ENCODE measurements around the gene PHAF1.
"Not testable (repeated sequence)": the region's sequence is repeated elsewhere in the genome, so short reads cannot be mapped to it uniquely, and the experiment has no call there.

The PHAF1 gene

DNA sequence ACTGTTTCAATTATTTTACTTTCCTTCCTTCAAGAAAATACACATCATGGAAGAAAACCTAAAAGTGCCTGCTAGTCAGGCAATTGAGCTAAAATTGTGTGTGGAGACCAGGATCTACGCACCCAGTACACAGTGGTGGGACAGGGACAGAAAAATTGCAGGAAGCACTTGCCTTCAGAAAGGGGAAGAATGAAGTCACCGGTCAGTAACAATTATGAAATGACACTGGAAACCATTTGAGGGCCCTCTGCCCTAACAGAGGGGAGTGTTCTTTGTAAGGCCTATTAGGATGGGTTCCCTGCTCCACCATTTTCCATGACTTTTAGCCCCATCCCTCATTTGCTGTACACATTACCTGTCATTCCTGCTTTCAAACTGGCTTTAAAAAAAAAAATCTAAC is 4.5 kb upstream of the PHAF1 start:
- no peak for DNase-seq

DNA sequence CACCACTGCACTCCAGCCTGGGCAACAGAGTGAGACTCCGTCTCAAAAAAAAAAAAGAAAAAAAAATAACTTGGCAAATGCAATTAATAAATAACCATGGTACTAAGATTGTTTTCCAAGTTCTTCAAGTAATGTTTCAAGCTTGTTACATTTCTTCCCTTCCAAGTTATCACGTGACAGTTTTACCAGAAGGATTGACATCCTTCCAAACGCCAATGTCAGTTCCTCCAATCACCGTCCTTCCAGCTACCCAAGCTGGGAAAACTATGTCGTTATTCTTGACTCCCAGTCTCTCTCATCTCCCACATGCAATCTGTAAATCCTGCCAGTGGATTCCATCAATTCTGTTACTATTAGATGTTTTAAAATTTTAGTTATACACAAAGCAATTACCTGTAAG is 3.9 kb upstream of the PHAF1 start:
- no peak for DNase-seq

DNA sequence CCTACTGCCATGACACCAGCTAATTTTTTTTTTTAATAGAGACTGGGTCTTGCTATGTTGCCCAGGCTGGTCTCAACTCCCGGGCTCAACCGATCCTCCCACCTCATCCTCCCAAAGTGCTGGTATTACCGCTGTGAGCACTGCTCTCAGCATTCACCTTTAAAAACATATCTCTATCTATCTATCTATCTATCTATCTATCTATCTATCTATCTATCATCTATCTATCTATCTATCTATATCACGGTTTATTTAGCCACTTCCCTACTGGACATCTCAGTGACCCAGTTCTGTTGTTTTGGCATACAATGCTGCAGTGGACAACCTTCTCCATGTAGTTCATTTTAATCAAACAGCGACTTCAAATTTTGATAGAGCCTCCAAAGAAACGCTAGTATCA is 1.3 kb upstream of the PHAF1 start:
- no peak for DNase-seq

DNA sequence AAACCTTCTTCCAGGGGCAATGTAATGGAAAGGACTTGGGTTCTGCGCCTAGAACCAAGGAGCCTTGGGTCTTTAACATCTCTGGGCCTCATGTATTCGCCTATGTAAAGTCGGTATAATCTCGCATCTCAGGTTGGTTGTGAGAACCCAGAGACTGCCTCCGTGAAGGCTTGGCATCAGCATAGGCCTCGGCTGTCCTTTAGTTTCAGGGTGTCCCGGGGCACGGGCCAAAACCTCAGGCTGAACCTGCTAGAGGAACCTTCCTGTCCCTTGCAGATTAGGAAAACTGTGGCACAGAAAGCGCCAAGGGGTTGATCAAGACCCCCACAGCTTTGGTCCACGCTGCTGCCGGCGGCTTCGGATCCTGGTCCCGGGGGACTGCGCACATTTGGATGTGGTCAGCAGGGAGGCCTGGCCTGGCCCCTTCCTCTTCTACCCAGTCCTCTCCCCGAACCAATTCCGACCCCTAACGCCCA is 772 bp upstream of the PHAF1 start:
- no peak for DNase-seq

DNA sequence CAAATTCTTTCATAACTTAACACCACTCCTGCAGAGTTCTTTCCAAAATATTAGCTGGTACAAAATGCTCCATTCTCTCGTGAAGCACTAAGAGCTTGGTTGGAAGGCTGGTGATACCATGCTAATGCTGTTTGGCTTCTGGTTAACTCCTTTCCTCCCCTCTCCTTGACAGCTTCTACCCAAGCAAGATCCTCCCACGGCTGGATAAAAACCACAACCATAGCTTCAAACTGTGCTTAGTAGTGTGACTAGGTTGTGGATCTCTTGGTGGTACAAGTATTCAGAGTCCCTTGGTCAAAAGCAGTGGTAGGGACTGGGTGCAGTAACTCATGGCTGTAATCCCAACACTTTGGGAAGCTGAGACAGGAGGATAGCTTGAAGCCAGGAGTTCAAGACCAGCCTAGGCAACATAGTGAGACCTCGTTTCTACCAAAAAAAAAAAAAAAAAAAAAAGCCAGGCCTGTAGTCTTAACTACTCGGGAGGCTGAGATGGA is 2.3 kb downstream of the PHAF1 start:
- peak; percentile 26 for DNase-seq

DNA sequence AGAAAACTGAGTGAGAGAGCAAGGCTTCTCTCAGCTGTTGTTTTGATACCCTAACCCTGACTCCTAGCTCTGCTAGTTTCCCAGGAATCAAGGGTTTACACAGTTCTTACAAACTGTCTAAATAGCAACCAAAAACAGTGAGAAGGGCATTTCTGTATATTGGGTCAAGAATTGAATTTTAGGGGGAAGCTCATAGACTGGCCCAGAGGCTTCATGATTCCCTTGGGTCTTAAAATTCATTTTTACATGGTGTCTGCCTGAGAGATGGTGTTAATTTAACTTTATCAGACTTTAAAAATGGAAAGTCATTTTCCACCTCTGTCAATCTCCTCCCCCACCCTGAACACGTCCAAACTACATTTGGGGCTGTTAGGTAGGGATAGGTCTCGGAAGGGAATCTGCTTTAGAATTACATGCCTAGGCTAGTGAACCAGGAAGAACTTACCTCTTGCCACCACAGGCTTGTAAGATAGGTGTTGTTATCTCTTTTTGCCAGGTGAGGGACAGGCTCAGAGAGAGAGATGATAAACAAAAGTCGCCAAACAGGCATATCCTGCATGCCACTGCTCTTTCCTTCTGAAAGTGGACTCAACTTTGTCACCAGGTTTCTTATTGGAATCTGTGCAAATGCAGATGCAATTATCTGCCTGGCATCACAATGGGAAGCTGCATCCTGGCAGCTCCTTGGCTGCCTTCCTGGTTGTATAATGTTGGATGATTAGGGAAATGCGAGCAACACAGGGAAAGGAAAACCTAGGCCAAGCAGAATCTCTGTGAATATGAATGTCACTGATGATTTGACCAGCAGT is 3.1 kb downstream of the PHAF1 start:
- peak; percentile 11 for DNase-seq

DNA sequence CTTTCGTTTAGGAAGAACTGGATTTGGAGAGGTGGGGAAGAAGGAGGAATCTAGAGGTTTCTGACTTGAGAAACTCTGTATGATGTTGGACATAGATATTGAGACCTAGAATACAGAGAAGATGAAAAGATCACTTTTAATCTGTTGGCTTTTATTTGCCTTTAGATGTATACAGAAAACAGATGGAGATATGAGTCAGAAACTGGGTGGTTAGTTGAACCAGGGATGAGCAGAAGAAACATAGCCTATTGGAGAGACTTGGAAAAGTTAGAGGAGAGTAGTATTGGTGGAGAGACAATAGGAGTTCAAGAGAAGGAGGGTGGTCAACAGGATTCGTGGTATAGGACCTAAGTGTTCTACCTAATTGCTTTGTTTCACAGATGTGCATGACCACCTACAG is 5.1 kb downstream of the PHAF1 start:
- no peak for DNase-seq

DNA sequence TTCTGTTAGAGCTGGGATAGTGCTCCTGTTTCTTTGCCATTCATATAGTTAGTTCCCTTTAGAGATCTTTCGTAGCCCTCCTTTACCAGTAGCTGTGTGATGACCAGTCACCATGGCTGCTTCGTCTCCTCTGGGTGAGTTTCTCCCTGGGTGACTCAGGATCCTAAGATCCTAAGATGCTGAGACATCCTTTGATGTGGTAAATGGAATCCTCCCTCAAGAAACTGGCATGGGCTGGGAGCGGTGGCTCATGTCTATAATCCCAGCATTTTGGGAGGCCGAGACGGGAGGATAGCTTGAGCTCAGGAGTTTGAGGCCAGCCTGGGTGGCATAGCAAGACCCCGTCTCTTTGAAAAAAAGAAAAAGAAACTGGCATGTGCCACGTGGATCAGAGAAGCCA is 5.9 kb downstream of the PHAF1 start:
- no peak for DNase-seq

DNA sequence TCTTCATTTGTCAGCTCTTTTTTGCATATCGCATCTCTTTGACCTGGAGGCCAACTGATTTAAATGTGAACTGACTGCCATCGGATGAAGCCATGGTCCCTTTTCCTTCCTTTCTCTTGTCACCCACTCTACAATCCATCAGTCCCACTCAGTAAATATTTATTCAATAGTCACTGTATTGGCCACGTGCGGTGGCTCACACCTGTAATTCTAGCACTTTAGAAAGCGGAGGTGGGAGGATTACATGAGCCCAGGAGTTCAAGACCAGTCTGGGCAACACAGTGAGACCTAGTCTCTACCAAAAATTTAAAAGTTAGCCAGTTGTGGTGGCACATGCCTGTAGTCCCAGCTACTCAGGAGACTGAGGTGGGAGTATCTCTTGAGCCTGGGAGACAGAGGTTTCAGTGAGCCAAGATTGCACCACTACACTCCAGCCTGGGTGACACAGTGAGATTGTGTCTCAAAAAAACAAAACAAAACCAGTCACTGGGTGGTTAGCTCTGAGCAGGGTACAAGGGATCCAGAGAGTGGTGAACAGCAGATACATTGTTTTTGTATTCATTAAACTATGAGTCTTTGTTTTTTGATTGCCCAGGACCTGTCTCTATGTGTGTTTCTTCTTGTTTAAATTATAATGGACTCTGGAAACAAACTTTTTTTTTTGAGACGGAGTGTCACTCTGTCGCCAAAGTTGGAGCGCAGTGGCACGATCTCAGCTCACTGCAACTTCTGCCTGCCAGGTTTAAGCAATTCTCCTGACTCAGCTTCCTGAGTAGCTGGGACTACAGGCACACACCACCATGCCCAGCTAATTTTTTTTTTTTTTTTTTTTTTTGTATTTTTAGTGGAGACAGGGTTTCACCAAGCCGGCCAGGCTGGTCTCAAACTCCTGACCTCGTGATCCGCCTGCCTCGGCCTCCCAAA is 6.9 kb downstream of the PHAF1 start:
- no peak for DNase-seq

DNA sequence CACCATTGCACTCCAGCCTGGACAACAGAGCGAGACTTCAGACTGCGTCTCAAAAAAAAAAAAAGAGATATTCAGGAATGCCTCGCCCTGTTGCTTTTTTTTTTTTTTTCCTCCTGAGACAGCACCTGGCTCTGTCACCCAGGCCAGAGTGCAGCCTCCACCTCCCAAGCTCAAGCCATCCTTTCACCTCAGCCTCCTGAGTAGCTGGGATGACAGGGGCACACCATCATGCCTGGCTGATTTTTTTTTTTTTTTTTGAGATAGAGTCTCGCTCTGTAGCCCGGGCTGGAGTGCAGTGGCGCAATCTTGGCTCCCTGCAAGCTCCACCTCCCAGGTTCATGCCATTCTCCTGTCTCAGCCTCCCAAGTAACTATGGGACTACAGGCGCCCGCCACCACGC is 8.0 kb downstream of the PHAF1 start:
- no peak for DNase-seq

DNA sequence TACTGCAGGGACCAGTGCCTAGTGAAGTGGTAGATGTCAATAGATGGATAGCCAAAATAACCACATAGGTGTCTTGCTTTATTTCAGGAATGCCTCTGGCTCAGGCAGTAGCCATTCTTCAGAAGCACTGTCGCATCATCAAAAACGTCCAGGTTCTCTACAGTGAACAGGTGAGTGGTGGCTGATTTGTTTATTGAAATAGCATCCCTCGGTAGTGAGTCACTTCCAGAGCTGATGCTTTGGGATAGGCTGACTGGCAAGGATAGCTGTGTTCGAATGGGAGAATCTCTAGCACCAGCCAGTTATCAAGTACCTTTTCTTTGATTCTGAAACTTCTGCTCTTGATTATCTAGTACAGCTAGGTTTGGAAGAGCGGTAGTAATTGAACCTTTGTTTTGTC is 10.3 kb downstream of the PHAF1 start:
- no peak for DNase-seq

DNA sequence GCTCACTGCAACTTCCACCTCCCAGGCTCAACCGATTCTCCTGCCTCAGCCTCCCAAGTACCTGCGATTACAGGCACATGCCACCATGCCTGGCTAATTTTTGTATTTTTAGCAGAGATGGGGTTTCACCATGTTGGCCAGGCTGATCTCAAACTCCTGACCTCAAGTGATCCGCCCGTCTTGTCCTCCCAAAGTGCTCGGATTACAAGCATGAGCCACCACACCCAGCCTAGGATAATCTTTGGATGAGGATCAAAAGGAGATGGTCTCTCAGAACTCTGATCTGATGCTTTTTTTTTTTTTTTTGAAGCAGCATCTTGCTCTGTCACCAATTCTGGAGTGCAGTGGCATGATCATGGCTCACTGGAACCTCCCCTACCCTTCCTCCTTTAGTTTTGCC is 13.1 kb downstream of the PHAF1 start:
- DNase-seq, result not testable (repeated sequence)

DNA sequence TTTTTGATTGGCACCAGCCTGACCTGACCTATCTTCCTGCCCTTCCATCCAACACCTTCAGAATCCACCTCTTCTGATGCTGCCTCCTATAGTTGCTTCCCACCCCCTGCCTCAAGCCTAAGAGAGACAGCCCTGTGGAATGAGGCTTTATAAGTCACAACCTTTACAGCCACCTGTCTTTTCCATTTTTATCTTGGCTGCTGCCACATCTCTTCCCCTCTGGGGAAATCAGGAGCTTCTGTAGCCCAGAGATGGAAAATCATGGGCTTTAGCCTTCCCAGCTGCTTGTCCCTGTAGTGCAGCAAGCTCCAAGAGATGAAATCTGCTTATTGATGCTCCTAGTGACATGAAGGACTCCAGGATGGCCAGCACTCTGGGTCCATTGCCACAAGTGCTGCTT is 18.7 kb downstream of the PHAF1 start:
- DNase-seq, result no peak

DNA sequence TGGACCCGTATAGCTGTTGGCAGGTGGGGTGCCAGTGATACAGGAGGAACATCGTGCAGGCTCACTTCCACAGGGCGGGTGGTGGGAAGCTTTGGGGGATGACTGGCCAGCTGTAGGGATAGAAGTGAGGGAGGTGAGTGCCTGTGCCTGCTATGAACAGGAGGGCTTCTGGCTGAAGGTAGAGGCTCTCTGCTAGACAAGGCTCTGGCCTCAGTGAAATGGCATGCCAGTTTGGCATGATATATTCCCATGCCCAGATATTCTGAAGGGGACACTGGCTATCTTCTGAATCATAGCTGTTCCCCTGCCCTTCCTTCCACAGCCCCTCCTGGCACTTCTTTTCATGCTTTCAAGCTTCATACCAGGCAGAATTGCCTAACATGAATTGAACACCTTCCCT is 19.1 kb downstream of the PHAF1 start:
- DNase-seq, result no peak

DNA sequence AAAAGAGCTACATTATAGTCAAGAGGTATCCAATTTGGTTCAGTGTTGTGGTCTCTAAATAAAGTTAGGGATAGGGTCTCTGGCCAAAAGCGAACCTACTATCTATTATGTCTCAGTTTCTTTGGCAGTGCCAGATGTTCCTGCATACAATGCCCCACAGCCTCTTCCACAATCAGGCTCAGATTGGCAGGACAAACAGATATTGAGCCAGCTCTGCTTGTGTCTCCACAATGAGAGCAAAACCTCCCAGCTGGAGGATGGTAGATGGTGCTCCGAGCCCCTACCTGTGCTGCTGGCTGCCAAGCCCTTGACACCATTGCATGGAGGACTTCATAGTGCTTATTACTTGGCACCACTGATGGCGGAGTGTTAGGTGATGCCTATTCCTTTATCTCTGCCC is 19.7 kb downstream of the PHAF1 start:
- DNase-seq, result no peak

DNA sequence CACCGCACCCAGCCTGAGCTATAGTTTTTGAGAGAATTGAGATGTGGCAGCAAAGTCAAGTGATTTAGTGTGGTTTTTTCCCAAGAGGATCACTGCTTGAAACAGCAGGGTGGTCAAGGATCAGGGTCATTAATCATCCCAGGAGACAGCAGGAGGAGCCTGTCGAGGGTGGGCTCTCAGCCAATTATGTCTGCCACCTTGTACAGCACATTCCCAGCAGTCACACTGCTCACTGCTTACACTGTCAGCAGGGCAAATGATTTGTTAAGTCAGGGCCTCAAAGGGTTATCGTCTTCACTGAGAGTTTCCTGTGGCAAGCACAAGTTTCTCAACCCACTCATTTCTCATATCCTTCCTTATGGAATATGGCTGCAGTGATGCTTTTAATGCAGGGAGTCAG is 27.9 kb downstream of the PHAF1 start:
- no peak for DNase-seq

DNA sequence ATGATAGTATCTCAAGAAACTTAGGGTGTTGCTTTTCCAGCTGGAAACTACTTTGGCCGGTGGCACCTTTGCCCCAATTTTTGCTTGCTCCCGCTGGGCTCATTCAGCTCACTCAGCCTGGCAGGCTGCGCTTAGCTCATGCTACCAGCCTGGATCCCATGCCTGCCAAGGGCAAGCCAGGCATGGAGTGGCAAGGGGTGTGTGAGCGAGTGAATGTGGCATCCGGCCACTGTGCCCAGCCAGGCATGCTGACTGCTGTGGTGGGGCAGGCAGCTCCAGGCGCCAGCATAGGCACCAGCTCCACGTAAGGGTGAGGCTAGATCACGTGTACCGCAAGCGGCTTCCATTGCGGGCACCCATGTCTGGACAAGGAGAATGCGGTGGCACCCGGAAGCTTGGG is 31.6 kb downstream of the PHAF1 start:
- no peak for DNase-seq

DNA sequence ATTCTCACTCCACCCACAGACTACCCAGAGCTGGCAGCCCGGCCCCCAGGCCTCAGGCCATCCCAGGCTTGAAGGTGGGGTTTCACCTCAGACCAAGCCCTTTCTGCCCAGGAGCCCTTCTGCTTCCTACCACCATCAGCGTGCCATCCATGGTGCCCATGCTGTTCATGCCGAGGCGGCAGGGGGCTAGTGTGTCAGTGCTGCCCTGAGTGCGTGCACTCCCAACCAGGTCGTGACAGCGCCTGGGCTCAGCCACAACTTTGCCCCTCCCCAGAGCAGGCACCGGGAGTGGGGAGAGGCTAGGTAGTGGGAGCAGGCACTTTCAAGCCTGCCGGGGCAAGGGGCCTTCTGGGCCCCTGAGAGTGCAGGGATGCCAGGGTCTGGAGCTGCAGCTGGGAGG is 32.6 kb downstream of the PHAF1 start:
- no peak for DNase-seq

DNA sequence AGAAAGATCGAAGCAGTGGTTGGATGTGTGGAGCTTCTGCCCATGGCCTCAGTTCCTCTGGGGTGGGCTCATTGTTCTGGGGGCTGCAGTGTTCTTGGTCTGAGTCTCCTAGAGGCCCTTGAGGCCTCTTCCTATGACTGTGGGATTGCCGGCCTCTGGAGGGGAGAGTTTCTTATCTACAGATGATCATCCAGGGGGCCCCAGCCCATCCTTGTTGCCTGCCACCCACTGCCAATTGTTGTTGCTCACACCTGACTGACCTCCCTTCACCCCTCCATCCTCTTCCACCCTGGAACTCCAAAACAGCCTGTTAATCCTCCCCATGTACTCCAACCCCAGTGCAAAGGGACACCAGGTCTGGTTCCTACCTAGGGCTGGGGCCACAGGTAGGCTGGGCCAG is 35.2 kb downstream of the PHAF1 start:
- DNase-seq, result no peak

DNA sequence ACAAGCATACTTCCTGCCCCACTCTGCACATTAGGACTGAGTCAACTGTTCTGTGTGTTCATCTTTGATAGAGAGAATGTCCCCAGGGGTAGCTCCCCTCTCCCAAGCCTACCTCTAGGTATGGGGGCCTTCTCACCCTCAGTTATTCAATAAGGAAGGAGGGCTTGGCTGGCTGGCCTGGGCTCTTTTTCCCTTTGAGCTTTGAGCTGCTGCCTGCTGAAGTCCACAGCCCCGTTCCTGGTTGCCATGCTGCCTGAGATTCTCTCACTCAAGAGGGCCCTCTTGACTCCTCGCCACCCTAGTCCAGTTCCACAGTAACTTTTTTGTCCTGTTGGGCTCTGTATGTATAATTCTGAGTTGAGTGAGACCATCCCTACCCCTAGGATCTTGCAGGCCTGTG is 36.0 kb downstream of the PHAF1 start:
- no peak for DNase-seq

DNA sequence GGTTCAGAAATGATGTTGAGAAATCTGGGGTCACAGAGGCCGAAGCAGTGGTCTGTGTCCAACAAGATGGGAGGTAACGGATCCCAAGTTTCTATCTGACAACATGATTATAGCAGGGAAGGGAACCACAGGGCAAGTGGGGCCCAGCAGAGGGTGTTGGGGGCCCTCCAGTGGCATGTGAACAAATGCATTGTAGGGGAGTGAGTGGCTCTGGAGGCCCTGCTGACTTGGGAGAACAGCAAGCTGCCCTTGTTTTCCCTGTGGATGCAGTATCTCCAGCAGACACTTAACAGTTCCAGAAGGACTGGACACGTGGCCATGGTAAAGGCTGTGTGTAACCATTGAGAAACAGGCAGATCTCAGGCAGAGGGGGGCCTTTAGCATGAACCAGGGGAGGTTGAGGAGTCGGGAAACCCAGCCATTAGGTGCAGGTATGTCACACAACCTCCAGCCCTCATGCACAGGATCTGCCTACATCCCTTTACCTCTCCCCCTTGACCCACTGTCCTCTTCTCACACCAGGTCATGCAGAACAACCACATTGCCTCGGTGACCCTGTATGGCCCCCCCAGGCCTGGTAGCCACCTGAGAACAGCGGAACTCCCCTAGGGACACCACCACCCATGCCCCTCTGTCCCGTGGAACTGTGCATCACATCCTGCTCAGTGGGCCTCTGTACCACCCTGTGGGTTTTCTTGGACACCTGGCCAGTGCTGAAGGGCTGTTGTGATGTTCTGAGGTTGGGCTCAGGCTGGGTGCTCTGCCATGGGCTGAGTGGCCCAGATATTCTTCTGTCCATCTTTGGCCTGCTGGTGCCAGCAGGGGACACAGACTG is 37.0 kb downstream of the PHAF1 start:
- no peak for DNase-seq

DNA sequence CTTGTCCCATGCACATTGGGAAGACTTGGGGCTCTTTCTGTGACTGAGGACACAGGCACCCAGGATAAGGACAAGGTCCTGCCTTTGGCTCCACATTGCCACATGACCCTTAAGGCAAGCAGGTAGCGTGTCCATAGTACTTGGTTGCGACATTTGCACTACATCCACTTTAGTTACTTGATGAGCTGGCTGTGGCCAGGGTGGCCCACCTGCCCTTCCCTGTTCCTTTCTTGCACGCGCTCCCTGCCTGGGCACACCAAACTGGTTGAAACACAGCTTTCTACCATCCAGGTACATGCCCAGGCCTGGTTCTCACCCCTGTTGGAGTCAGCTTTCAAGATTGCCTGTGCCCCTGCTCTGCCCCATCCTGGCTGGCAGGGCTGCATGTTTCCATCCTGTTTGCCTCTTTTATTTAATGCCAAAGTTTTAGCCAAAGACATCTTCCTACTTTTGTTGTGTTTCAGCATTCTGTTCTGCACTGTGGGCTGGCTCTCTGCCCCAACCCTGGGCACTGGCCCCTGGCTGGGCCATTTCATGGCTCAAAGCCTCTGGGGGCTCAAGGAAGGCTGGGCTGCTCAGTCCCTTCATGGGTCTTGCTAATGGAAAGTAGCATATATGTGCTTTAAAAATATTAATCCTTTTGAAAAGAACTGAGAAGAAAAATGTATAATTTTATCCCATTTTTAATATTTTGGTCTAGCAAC is 37.8 kb downstream of the PHAF1 start:
- DNase-seq, result no peak

Measured in activated CD8-positive, alpha-beta memory T cell treated with anti-CD3 and anti-CD28 coated beads for 24 hours (primary cell).